Skeletal muscle satellite cell (primary cell): ENCODE data around the gene SLCO2A1.

ENCODE experiments used
- H3K27me3 ChIP-seq: 2 replicates; pipeline ENCODE4 v1.7.0; 2013; ENCODE audit warnings: low read length; ENCODE audit not compliant: control insufficient read depth, insufficient read depth
- H3K36me3 ChIP-seq: 2 replicates; pipeline ENCODE4 v1.7.0; 2013; ENCODE audit warnings: mild to moderate bottlenecking, control low read depth, low read length; ENCODE audit not compliant: insufficient read depth
- H3K4me1 ChIP-seq: 2 replicates; pipeline ENCODE4 v1.7.0; 2013; ENCODE audit warnings: low read length; ENCODE audit not compliant: control insufficient read depth, insufficient read depth
- H3K4me2 ChIP-seq: 2 replicates; pipeline ENCODE4 v1.7.0; 2013; ENCODE audit warnings: mild to moderate bottlenecking, low read length
- H3K4me3 ChIP-seq: 2 replicates; pipeline ENCODE4 v1.7.0; 2013; ENCODE audit warnings: low read length
- H3K9ac ChIP-seq: 2 replicates; pipeline ENCODE4 v1.7.0; 2013; ENCODE audit warnings: mild to moderate bottlenecking, low read depth, low read length, moderate library complexity
- H3K9me3 ChIP-seq: replicated peaks from 2 replicates; pipeline ENCODE4 v1.7.0; 2013; ENCODE audit warnings: mild to moderate bottlenecking, control low read depth, low read length

Gene SLCO2A1

GRCh38 chr3:133932009-133932408, 97.7 kb downstream of the SLCO2A1 start:
- no peak overlapping the region for H3K9ac ChIP-seq
- no peak overlapping the region for H3K4me3 ChIP-seq
- no peaks in the 10 kb centered on the region for H3K36me3 ChIP-seq
- H3K9me3 ChIP-seq = no peaks in the 10 kb centered on the region
- H3K4me2 ChIP-seq = no peak overlapping the region
- peaks cover 8% of the 10 kb centered on the region for H3K4me1 ChIP-seq
- H3K27me3 ChIP-seq = no peaks in the 10 kb centered on the region

GRCh38 chr3:133931084-133931483, 98.6 kb downstream of the SLCO2A1 start:
- Histone ChIP-seq H3K27me3 (no peaks in the 10 kb centered on the region), H3K4me2 (no peak overlapping the region), H3K4me1 (peaks cover 10% of the 10 kb centered on the region), H3K4me3 (no peak overlapping the region), H3K9ac (no peak overlapping the region), H3K36me3 (no peaks in the 10 kb centered on the region), H3K9me3 (no peaks in the 10 kb centered on the region)

- Histone ChIP-seq H3K27me3 (no peaks in the 10 kb centered on the region), H3K9me3 (no peaks in the 10 kb centered on the region), H3K4me1 (peaks cover 10% of the 10 kb centered on the region)
Measured at GRCh38 chr3:133930341-133930933, 99.3 kb downstream of the SLCO2A1 start.

DNA sequence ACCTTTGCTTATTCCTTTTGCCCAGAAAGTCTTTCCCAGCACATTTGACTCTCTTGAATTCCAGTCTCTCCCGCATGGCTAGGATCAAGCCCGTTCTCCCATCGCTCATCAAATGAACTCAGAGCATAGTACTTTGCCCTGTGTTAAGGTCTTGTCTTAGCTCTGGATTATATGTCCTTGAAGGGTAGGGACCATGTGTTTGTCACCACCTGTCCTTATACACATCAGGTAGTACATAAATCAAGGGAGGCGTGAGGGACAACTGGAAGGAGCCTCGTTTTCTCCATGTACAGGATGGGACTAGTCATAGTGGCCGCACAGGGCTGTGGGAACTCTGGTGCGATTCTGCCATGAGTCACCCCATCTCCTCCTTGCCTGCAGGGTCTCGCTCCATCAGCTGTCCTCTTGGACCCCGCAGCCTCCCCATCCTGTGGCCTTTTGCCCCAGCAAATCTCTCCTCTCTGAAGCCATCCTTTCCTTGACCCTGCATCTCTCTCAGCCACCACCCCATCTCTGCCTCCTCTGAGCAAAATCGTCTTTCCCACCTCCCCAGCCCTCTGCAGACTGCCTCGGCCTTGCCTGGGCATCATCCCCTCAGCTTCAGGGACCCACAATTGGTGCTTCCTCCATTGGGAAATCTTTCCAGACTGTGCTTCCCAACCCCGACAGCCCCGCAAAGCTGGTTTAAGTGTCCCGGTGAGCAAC, 100.7 kb downstream of the SLCO2A1 start:
- no peaks in the 10 kb centered on the region for H3K27me3 ChIP-seq
- H3K9me3 ChIP-seq = no peaks in the 10 kb centered on the region
- no peak overlapping the region for H3K4me2 ChIP-seq
- no peak overlapping the region for H3K9ac ChIP-seq
- peaks cover 10% of the 10 kb centered on the region for H3K4me1 ChIP-seq
- no peaks in the 10 kb centered on the region for H3K36me3 ChIP-seq
- H3K4me3 ChIP-seq = no peak overlapping the region

More at GRCh38 chr3:133930341-133930933, 99.3 kb downstream of the SLCO2A1 start:
- Histone ChIP-seq H3K9ac (no peak overlapping the region), H3K4me2 (no peak overlapping the region), H3K4me3 (no peak overlapping the region), H3K36me3 (no peaks in the 10 kb centered on the region)

DNA sequence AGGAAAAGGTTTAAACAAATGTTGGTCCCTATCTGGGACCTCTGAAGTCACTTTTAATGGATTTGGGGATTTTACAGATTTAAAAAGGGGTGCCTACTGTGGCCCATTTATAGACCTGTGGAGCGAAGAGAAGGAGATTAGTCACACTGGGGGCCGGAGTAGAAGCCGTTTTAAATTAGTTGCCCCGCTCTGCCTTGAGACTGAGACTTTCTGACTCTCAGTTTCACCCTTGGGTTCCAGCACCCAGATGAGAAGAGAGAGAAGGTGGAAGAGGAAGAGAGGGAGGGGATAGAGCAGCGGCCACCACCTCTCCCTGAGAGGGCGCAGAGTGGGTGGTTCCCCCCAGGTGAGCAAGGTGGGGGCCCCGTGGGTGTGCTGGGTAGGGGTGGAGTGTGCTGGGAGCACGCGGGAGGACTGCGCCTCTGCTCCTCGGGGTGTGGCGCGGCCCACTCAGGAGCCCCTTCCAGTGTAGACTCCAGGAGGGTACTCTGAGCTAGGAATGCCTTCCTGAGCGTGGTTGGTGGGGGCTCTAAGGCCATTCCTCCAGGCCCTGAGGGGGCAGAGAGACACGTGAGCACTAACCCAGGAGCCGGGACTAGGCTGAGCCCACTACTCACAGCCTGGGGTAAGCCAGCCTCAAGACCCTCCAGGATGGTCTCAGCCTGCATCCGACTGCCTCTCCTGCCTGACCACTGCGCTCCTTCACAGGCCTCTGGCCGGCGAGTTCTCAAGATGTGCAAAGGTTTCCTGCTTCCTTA, 101.4 kb downstream of the SLCO2A1 start:
- no peaks in the 10 kb centered on the region for H3K36me3 ChIP-seq
- H3K9me3 ChIP-seq = no peaks in the 10 kb centered on the region
- H3K4me3 ChIP-seq = peak overlapping the region; percentile 67
- H3K9ac ChIP-seq = peak overlapping the region; percentile 45
- no peaks in the 10 kb centered on the region for H3K27me3 ChIP-seq
- H3K4me2 ChIP-seq = peak overlapping the region; percentile 80
- H3K4me1 ChIP-seq = peaks cover 10% of the 10 kb centered on the region

DNA sequence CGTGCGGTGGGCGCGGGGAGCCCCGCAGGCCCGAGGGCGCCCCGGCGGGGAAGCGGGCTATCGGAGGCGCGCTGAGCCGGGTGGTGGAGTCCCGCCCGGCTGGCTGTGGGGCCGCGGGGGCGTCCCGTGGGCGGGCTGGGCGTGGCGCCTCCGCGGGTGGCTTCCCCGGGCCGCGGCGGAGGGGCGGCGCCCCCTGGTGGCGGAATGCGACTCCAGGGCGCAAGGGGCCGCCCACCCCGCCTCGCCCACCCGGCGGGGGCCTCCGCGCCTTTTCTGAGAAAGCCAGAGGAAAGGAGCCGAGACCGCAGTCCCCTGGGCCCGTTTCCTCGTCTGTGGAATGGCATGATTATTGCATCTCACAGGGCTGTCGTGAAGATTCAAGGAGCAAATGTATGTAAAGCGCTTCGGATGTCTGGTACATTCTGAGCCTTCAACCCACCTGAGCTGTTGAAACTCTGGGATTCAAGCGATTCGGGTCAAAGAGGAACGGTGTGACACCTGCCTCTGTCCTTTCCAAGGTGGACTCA, 102.1 kb downstream of the SLCO2A1 start:
- Histone ChIP-seq H3K9ac (peak overlapping the region; percentile 45), H3K27me3 (no peaks in the 10 kb centered on the region), H3K36me3 (no peaks in the 10 kb centered on the region), H3K9me3 (no peaks in the 10 kb centered on the region), H3K4me2 (peak overlapping the region; percentile 80), H3K4me3 (peak overlapping the region; percentile 67), H3K4me1 (peaks cover 10% of the 10 kb centered on the region)

DNA sequence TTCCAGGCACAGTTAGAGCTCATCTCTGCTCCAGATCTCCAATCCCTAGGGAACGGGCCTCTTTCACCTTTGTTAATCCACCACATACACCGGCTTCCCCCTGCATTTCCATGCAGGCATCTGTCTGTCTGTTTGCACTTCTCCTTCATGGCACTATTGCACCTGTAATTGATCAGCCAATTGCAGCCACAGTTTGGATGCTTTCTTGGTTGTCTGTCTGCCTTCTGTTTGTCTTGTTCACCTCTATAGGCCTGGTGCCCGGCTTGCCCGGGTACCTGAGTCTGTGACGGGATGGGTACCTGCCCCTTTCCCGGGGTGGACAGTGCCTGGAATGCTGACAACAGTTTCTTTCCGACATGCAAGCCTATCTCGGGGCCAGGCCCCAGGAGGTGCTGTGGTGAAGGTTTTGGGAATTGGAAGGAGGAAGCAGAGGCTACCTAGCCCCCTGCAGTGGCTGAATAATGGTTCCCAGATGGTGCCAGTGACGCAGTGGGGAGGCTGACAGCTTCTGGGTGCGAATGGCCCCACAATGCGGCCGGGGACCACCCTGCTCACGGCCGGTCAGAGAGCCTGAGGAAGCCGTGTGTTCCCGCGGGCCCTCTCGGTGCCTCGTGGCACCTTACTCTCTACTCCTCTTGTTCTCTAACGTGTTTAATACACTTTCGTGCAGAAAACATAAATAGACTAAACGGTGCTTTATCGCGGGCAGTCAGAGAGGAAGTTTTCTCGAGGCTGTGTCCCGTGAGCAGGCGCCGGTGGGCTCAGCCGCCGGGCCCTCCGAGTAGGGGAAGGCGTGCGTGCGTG, 102.8 kb downstream of the SLCO2A1 start:
- Histone ChIP-seq H3K27me3 (no peaks in the 10 kb centered on the region), H3K4me2 (peak overlapping the region; percentile 80), H3K36me3 (no peaks in the 10 kb centered on the region), H3K4me1 (peaks cover 10% of the 10 kb centered on the region), H3K4me3 (peak overlapping the region; percentile 67), H3K9me3 (no peaks in the 10 kb centered on the region), H3K9ac (peak overlapping the region; percentile 45)

GRCh38 chr3:133925960-133926735, 103.6 kb downstream of the SLCO2A1 start:
- H3K9me3 ChIP-seq = no peaks in the 10 kb centered on the region
- H3K4me1 ChIP-seq = peaks cover 10% of the 10 kb centered on the region
- no peak overlapping the region for H3K9ac ChIP-seq
- H3K36me3 ChIP-seq = no peaks in the 10 kb centered on the region
- no peaks in the 10 kb centered on the region for H3K27me3 ChIP-seq
- H3K4me2 ChIP-seq = no peak overlapping the region
- H3K4me3 ChIP-seq = no peak overlapping the region

DNA sequence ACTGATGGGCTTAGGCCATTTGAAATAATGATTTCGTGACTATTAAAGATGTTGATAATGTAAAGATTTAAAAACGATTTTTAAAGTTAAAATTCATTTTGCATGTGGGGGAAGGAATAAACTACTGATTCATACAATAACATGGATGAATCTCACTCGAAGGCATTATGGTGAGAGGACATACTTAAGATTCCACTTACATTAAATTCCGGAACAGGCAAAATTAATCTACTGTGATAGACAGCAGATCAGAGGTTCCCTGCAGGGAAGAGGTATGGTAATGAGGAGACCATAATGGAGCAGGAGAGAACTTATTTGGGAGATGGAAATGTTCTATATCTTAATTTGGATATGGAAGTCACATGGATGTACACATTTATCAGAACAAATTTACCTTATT, 105.7 kb downstream of the SLCO2A1 start:
- Histone ChIP-seq H3K4me1 (peaks cover 10% of the 10 kb centered on the region), H3K4me2 (no peak overlapping the region), H3K9ac (no peak overlapping the region), H3K36me3 (no peaks in the 10 kb centered on the region), H3K27me3 (peaks cover 5% of the 10 kb centered on the region), H3K4me3 (no peak overlapping the region), H3K9me3 (no peaks in the 10 kb centered on the region)

- H3K4me3 ChIP-seq = no peak overlapping the region
- H3K27me3 ChIP-seq = peaks cover 11% of the 10 kb centered on the region
- H3K9ac ChIP-seq = no peak overlapping the region
- no peak overlapping the region for H3K4me2 ChIP-seq
- H3K4me1 ChIP-seq = no peaks in the 10 kb centered on the region
- no peaks in the 10 kb centered on the region for H3K36me3 ChIP-seq
- no peaks in the 10 kb centered on the region for H3K9me3 ChIP-seq
Measured at GRCh38 chr3:133921592-133921991, 108.1 kb downstream of the SLCO2A1 start.
